GM12878 (cell line): ENCODE results near the gene HK2. TPM values are rescaled to one million over a fixed set of nuclear protein-coding genes. Genes with fewer than 3 reads are reported as not detected.

Experiments used
- ATAC-seq: fragments of 200-7000 bp; cut with Tn5 transposase; 3 replicates; pipeline ENCODE4 v1.9.1; 2020; ENCODE audit warnings: mild to moderate bottlenecking, moderate library complexity
- BruUV-seq: library from RNA; stranded (reverse); fragments of 400-500 nt; replicated peaks from 2 replicates; lab custom pipeline; 2021; lab: Mats Ljungman, UMichigan
- CTCF ChIA-PET: fragments of 300-600 bp; sonication (Branson Sonifier 250); formaldehyde crosslinking; extraction: SDS; loops from one replicate; lab custom pipeline; 2021; ENCODE audit warnings: inconsistent platforms; lab: Yijun Ruan, JAX
- POLR2A ChIA-PET: fragments of 350-600 bp; formaldehyde crosslinking; extraction: SDS; loops from one replicate; lab custom pipeline; 2021; ENCODE audit warnings: inconsistent platforms; lab: Charles Lee
- RAD21 ChIA-PET: fragments of 300-600 bp; sonication (Branson Sonifier 250); formaldehyde crosslinking; loops from one replicate; lab custom pipeline; 2023; ENCODE audit warnings: antibody characterized with exemption; ENCODE audit not compliant: unreplicated experiment; lab: Charles Lee
- SMC1A ChIA-PET: fragments of 300-600 bp; sonication (Branson Sonifier 250); formaldehyde crosslinking; loops from one replicate; lab custom pipeline; 2023; ENCODE audit not compliant: unreplicated experiment, uncharacterized antibody; lab: Charles Lee
- DNase-seq: peaks from one replicate; pipeline ENCODE4 v3.0.0-alpha.2; 2011; ENCODE audit warnings: low read depth, low spot score
- FAIRE-seq: peaks from 3 replicates; lab custom pipeline; 2011; peaks lifted over from hg19 to GRCh38; lab: Jason Lieb, UNC
- H2AFZ ChIP-seq: 2 replicates; pipeline ENCODE4 v1.6.0; 2011; ENCODE audit warnings: low read depth, low read length, control low read depth; ENCODE audit not compliant: control insufficient read depth
- H3K27ac ChIP-seq: 2 replicates; pipeline ENCODE4 v1.5.1; 2011; ENCODE audit warnings: control low read depth; ENCODE audit not compliant: control insufficient read depth, insufficient read depth
- H3K27me3 ChIP-seq, 2 experiments: replicated peaks in 1 of 2; 2 replicates each; pipeline versions ENCODE4 v1.6.0 to v1.6.1; 2011; ENCODE audit warnings: low read length in 1 of 2; ENCODE audit not compliant: control insufficient read depth in 2 of 2, insufficient read depth in 2 of 2
- H3K36me3 ChIP-seq, 2 experiments: 2 replicates each; pipeline ENCODE4 v1.5.1; 2011; ENCODE audit warnings: low read length in 1 of 2; ENCODE audit not compliant: control insufficient read depth in 2 of 2, insufficient read depth in 2 of 2
- H3K4me1 ChIP-seq: 2 replicates; pipeline ENCODE4 v1.6.1; 2011; ENCODE audit warnings: mild to moderate bottlenecking, low read length, moderate library complexity, mixed read lengths; ENCODE audit not compliant: control insufficient read depth, insufficient read depth
- H3K4me2 ChIP-seq: 2 replicates; pipeline ENCODE4 v1.6.0; 2011; ENCODE audit warnings: control low read depth; ENCODE audit not compliant: control insufficient read depth, insufficient read depth
- H3K4me3 ChIP-seq: fragments of 200-600 bp; sonication (generic); 2 replicates; pipeline ENCODE4 v1.5.1; 2016
- H3K79me2 ChIP-seq: 2 replicates; pipeline ENCODE4 v1.6.0; 2011; ENCODE audit warnings: low read length; ENCODE audit not compliant: control insufficient read depth, insufficient read depth
- H3K9ac ChIP-seq: 2 replicates; pipeline ENCODE4 v1.8.0; 2011; ENCODE audit warnings: low read length, control low read depth, mixed read lengths; ENCODE audit not compliant: control insufficient read depth, insufficient read depth
- H3K9me3 ChIP-seq: replicated peaks from 3 replicates; pipeline ENCODE4 v1.5.1; 2011; ENCODE audit warnings: mild to moderate bottlenecking, low read length; ENCODE audit not compliant: control insufficient read depth, insufficient read depth
- H4K20me1 ChIP-seq: 2 replicates; pipeline ENCODE4 v1.6.0; 2011; ENCODE audit not compliant: control insufficient read depth, insufficient read depth
- BACH1 ChIP-seq: fragments of 450-650 bp; IDR thresholded peaks from 2 replicates; pipeline ENCODE4 v1.6.1; 2017; ENCODE audit warnings: mild to moderate bottlenecking, borderline replicate concordance
- EGR1 ChIP-seq, 2 experiments: IDR thresholded peaks; 1 replicate in 1 of 2; 2 replicates in 1 of 2; pipeline ENCODE4 v1.6.1; 2011 to 2012; ENCODE audit warnings: low read depth in 2 of 2, low read length in 2 of 2, borderline replicate concordance in 1 of 2, mild to moderate bottlenecking in 1 of 2, moderate library complexity in 1 of 2
- ESRRA ChIP-seq: IDR thresholded peaks from 2 replicates; pipeline ENCODE4 v1.6.1; 2012; ENCODE audit warnings: mild to moderate bottlenecking, low read length, improper control_type of control experiment
- GABPA ChIP-seq: IDR thresholded peaks from 2 replicates; pipeline ENCODE4 v1.6.1; 2014; ENCODE audit warnings: antibody characterized with exemption, low read depth, mild to moderate bottlenecking, inconsistent platforms
- NFYB ChIP-seq: IDR thresholded peaks from 2 replicates; pipeline ENCODE4 v1.6.1; 2011; ENCODE audit warnings: low read depth, mild to moderate bottlenecking, low read length, improper control_type of control experiment, moderate library complexity; ENCODE audit not compliant: insufficient read depth
- PBX3 ChIP-seq: IDR thresholded peaks from 2 replicates; pipeline ENCODE4 v1.6.1; 2011; ENCODE audit warnings: mild to moderate bottlenecking, low read depth, low read length, moderate library complexity; ENCODE audit not compliant: insufficient replicate concordance
- POLR2A ChIP-seq: IDR thresholded peaks from 2 replicates; pipeline ENCODE4 v1.6.1; 2011; ENCODE audit warnings: low read depth, mild to moderate bottlenecking, low read length
- REST ChIP-seq: IDR thresholded peaks from 2 replicates; pipeline ENCODE4 v1.6.1; 2012; ENCODE audit warnings: mild to moderate bottlenecking, low read depth, low read length
- SREBF1 ChIP-seq: IDR thresholded peaks from 2 replicates; pipeline ENCODE4 v1.6.1; 2012; ENCODE audit warnings: mild to moderate bottlenecking, low read length
- TCF7 ChIP-seq: IDR thresholded peaks from 2 replicates; pipeline ENCODE4 v1.6.1; 2014; ENCODE audit warnings: antibody characterized with exemption, borderline replicate concordance
- YY1 ChIP-seq: IDR thresholded peaks from 2 replicates; pipeline ENCODE4 v1.6.1; 2011; ENCODE audit warnings: low read depth, mild to moderate bottlenecking, low read length
- ZBTB11 ChIP-seq: fragments of 450-650 bp; formaldehyde crosslinking; IDR thresholded peaks from 2 replicates; pipeline ENCODE4 v1.5.0; 2022; ENCODE audit warnings: mild to moderate bottlenecking, missing genetic modification characterization
- WGBS: methylation state at CpG from one replicate; pipeline ENCODE4 v1.1.6; 2016; ENCODE audit warnings: low lambda C conversion rate; ENCODE audit not compliant: insufficient replicate concordance, insufficient coverage; ENCODE audit errors: missing lambda C conversion rate; 5-methylcytosine and 5-hydroxymethylcytosine counted together
- in situ Hi-C: fragments of 300-500 bp; cut with MboI; formaldehyde crosslinking; loops from 9 replicates; pipeline ENCODE4 v1.14.3; 2018; ENCODE audit warnings: mixed read lengths
- intact Hi-C: fragments of 100-400 bp; cut with micrococcal nuclease; formaldehyde crosslinking; loops from one replicate; pipeline ENCODE4 v1.14.2; 2022; ENCODE audit not compliant: unreplicated experiment
- polyA plus RNA-seq, 11 experiments: library from polyadenylated mRNA; depleted of rRNA in 4 of 11; unstranded in 6 of 11; stranded (reverse) in 5 of 11; fragments of >200 nt; fragmentation: Nextera tagmentation in 4 of 11; fragmentation: Illumina TruSeq in 1 of 11; extraction: Ambion mirVana in 4 of 11; extraction: Trizol in 1 of 11; gene quantifications; 1 replicate in 1 of 11; 2 replicates in 10 of 11; pipeline versions ENCODE4 v1.2.1 to v1.2.3, GENCODE V29; 2011 to 2016; ENCODE audit warnings: inconsistent platforms in 2 of 11, missing spikeins in 2 of 11, low read depth in 1 of 11
- total RNA-seq, 4 experiments: library from RNA; depleted of rRNA in 3 of 4; stranded (reverse); fragments of >200 nt in 3 of 4; fragmentation: Illumina TruSeq in 1 of 4; extraction: Trizol in 1 of 4; gene quantifications; 2 replicates each; pipeline versions ENCODE4 v1.2.1 to v1.2.3, GENCODE V29; 2013 to 2021

The HK2 gene
- total and polyA plus RNA-seq, 10 of the 15 experiments (the other 5 are each of a cell fraction or from before 2014, with no cell fraction given) = 5.0 to 73.1 (median 20.2) TPM

- TF ChIP-seq PBX3 (no peak), BACH1 (no peak), YY1 (no peak), NFYB (no peak), REST (no peak)
Measured at GRCh38 chr2:74845991-74846390, 12.1 kb downstream of the HK2 start (continued).

- H3K27me3 ChIP-seq = no peaks in the 10 kb centered on the region
- BruUV-seq = no TSS peak
- peaks cover 99% of the 10 kb centered on the region for H3K79me2 ChIP-seq
- DNase-seq (no peak), ATAC-seq (no peak), FAIRE-seq (no peak)
- POLR2A ChIA-PET = interaction anchor here (2.1 kb wide), 1 partner anchor 10 kb away, joined by 6 read pairs; no protein-coding TSS in a partner anchor
- H3K4me2 ChIP-seq = no peak overlapping the region
- no peak overlapping the region for H3K4me3 ChIP-seq
- RAD21 ChIA-PET = interaction anchor here (4.6 kb wide), 1 partner anchor 11 kb away, joined by 49 read pairs; the partner anchor contains the start of gene HK2
- in situ Hi-C loops (no loop called here), intact Hi-C loops (no loop called here)
- no peak overlapping the region for H2AFZ ChIP-seq
- CTCF ChIA-PET = interaction anchor here (0.7 to 8.2 kb wide), 3 partner anchors 10 to 29 kb away, joined by 3 to 87 read pairs (median 9); partner anchors contain the start of gene HK2
- WGBS = 100% methylated on average over 2 of the region's 2 CpGs
- SMC1A ChIA-PET = interaction anchor here (0.9 to 5.4 kb wide), 2 partner anchors 10 to 29 kb away, joined by 3 to 68 read pairs; partner anchors contain the start of gene HK2
- H3K4me1 ChIP-seq = peaks cover 74% of the 10 kb centered on the region
- H3K9ac ChIP-seq = no peak overlapping the region
- H3K27ac ChIP-seq = no peak overlapping the region
- H3K36me3 ChIP-seq = peaks cover 0 to 3% of the 10 kb centered on the region in 2 experiments; a peak in 2 of 4 replicates
- H3K9me3 ChIP-seq = no peaks in the 10 kb centered on the region
- peaks cover 8% of the 10 kb centered on the region; the same call in 1 of the 2 replicates for H4K20me1 ChIP-seq
- TF ChIP-seq ZBTB11 (CRISPR knock-in tag) (no peak), TCF7 (no peak), GABPA (no peak), EGR1 (IDR thresholded peaks at IDR 0.05; ENCODE audit: borderline replicate concordance in 1 of 2, low read depth in 2 of 2, low read length in 2 of 2) (no peak), POLR2A (no peak), ESRRA (no peak), SREBF1 (no peak)
Measured at GRCh38 chr2:74846481-74846880, 12.6 kb downstream of the HK2 start.
